GM19351 (cell line): ENCODE data around the gene HABP4.

Experiments used
- ATAC-seq: cut with Tn5 transposase; IDR thresholded peaks from one replicate; pipeline ENCODE4 v1.9.1; 2021; ENCODE audit warnings: mild to moderate bottlenecking, moderate library complexity; ENCODE audit not compliant: unreplicated experiment

HABP4 gene

DNA sequence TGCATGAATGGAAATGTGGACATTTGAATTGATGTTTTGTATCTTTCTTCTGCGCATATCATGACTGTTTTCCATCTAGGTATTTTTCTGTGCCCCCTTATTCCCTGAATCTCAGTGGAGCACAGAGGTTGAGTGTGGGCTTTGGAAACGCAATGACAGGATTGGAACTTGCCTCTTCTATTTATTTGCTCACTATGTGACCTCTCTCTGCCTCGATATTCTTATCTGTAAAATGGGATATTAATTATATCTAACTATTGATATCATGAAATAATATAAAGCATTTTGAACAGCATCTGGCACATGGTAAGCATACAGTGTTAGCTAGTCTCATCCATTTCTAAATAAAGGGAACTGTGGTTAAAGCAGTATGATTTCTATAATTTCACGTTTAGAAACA lies 26.0 kb downstream of the HABP4 start:
- ATAC-seq: no peak

- ATAC-seq: no peak
Measured at GRCh38 chr9:96476591-96476990, 26.6 kb downstream of the HABP4 start.

GRCh38 chr9:96478829-96479371 lies 28.9 kb downstream of the HABP4 start:
- ATAC-seq: peak; percentile 87

GRCh38 chr9:96480736-96481135 lies 30.8 kb downstream of the HABP4 start:
- ATAC-seq: no peak

DNA sequence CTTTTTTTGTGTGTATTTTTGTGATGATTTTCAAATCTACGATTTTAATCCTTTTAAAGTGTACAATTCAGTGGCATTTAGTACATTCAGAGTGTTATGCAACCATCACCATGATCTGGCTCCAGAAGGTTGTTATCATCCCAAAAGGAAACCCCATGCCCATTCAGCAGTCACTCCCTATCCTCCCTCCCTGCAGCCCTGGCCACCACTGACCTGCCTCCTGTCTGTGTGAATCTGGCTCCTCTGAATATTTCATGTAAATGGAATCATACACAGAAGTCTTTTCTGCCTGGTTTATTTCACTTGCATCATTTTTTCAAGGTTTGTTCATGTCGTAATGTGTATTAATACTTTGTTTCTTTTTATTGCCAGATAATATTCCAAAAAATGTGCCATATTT lies 32.5 kb downstream of the HABP4 start:
- no peak for ATAC-seq

DNA sequence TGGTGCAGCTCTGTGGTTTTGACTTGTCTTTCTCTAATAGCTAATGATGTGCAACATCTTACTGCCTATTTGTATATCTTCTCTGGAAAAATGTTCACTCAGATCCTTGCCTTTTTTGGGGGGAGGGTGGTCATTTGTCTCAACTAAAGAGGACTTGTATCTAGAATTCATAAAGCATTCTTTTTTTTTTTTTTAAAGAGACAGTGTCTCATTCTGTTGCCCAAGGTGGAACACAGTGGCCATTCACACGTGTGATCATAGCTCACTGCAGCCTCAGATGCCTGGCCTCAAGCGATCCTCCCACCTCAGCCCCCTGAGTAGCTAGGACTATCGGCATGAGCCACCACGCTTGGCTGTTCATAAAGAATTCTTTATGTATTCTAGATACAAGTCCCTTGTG lies 33.2 kb downstream of the HABP4 start:
- ATAC-seq: no peak

- ATAC-seq: no peak
Measured at GRCh38 chr9:96483733-96484390, 33.9 kb downstream of the HABP4 start.

- peak; percentile 97 for ATAC-seq
Measured at GRCh38 chr9:96484521-96484931, 34.6 kb downstream of the HABP4 start.

DNA sequence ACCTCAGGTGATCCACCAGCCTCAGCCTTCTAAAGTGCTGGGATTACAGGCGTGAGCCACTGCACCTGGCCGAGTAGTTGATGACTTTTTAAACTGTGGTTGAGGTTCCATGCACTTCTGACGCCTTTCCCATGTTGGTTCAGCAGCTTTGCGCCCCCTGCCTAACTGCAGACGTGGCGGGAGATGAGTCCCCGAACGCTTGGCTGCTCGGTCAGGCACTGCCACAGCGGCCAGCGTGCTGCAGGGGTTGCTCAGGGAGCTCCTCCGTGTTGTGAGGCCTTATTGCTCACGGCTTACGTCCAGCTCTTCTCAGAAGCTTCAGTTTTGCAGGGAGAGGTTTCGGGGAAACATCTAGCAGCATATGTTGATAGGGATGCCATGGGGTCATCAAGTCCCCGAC lies 35.3 kb downstream of the HABP4 start:
- ATAC-seq: no peak

DNA sequence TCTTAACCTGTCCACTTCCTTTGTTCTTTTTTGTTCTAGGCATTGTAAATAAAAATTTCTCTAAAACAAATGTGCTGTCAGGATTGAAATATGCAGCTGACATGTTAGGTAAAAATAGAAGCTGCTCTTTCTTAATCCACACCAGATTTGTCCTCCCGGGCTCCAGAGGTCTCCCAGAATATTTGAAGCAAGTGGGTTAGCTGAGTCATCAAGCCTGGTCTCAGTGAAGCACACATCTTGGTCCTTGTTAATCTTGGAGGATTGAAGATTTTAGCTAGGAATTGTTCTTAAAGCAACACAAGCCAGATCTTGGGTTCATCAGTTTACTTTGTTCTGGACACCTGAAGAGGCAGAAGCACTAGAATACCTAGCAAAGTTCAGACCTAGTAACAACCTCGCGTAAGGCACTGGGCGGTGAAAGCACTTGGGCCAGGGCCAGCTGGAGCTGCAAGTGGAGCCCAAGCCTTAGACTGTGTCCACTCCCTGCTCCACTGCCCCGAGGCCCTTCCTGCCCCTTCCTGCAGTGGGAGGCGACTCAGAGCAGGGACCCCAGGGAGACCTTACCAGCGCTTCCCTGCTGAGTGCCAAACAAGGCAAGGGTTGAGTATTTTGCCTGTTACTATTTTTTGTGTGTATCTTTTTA lies 36.5 kb downstream of the HABP4 start:
- no peak for ATAC-seq

DNA sequence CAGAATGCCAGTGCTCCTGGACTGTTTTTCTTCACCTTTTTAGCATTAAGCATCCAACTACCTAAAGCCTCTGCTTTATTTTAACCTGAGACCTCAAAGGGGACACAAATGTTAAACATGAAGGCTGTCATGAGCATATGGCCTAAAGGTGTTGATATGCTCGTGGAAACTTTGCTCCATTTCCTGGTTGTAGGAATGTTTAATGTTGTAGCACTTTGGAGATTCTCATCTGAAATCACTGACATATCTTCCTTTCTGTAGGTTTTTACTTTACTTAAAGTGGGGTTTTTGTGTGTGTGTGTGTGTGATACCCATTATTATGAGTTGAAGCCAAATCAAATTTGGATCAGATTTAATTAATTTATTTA lies 37.0 kb downstream of the HABP4 start:
- no peak for ATAC-seq

- no peak for ATAC-seq
Measured at GRCh38 chr9:96487949-96488348, 38.0 kb downstream of the HABP4 start.

GRCh38 chr9:96489482-96489979 lies 39.6 kb downstream of the HABP4 start:
- no peak for ATAC-seq

- no peak for ATAC-seq
Measured at GRCh38 chr9:96490534-96491078, 40.6 kb downstream of the HABP4 start.

DNA sequence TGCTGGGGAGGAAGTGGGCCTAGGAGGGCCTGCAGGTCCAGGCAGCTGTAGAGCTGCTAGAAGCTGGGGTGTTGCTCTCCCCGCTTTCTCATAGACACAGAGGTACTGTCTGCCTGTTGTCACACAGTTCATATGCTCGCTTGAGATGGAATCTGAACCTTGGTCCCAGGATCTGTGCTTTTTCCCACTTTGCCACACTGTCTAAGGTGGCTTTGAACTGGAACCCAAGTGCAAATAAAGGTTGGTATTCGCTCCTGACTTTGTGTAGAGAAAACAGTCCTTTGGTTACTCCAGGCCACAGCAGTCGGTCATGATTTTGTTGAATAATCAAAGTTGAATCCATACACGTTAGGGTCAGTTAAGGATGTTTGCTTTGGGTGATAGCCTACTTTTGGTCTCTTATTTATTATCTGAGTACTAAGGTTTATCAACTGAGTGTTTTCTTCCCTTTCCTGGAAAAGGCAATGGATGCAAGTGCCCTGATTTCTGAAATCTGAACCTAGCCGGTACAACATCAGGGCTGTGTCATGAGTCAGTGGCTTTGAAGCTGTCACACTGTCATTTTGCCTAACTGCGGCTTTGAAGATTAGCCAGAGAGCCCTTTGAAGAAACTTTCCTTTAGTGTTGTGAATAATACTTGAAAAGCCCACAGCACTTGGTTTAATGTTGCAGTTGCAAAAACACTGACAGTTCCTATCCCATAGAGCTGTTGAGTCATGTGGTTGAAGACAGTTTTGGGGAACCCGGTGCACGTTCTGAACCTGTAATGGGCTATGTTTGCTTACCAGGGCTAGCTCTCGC lies 41.3 kb downstream of the HABP4 start:
- ATAC-seq: no peak

- ATAC-seq: no peak
Measured at GRCh38 chr9:96491880-96492525, 42.0 kb downstream of the HABP4 start.

GRCh38 chr9:96492993-96493531 lies 43.1 kb downstream of the HABP4 start:
- ATAC-seq: no peak

DNA sequence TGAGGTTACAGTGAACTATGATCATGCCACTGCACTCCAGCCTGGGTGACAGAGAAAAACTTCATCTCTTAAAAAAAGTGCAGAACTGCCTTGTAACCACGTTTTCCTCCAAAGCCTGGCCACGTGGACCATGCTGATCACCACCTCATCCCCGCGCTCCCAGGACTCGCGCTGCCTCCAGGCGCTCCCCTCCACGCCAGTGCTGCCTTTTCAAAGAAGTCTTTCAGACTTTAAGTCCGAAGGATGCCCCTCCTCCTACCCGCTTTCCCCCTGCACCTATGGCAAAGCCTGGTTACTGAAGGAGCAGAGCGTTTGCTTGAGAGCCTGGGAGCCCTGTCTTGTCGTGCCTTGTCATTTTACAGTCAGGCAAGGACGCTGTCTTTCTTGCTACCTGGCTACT lies 43.8 kb downstream of the HABP4 start:
- ATAC-seq: no peak

DNA sequence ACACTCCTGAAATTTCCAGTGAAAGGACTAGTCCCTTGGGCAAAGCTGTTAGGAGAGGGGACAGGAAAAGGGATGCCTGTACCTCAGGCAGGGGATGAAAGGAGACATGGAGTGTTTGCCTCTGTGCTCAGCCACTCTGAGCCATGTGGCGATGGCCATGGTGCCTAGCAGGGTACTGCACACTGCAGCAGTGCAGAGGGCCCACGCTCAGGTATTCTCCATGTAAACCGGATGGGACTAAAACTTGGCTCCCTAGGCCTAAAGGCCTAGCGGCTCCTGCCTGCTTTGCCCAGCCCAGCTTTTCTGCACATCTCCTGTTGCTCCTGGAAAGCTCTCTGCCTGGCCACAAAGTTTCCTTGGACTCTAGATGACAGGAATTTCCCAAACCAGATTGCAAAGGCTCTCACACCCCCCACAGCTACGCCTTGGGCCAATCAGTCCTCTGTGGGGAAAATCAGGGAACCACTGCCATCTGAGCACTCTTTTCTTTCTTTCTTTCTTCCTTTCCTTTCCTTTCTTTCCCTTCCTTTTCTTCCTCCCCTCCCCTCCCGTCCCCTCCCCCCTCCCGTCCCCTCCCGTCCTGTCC lies 44.3 kb downstream of the HABP4 start:
- ATAC-seq: no peak

- ATAC-seq: no peak
Measured at GRCh38 chr9:96495341-96495740, 45.4 kb downstream of the HABP4 start.
